Esophagus (tissue), 2 donors: Measurements from ENCODE around the gene BCL3. TPM values are rescaled to one million over a fixed set of nuclear protein-coding genes. Genes with fewer than 3 reads are reported as not detected.

Experiments used
- H3K27ac ChIP-seq, 2 donors: one replicate each; pipeline ENCODE4 v1.5.1; 2013; ENCODE audit warnings: low read depth in 2 of 2, mild to moderate bottlenecking in 2 of 2, inconsistent platforms in 1 of 2, low read length in 1 of 2, moderate library complexity in 1 of 2
- H3K27me3 ChIP-seq, 2 donors: one replicate each; pipeline ENCODE4 v1.6.1; 2013; ENCODE audit warnings: low read length in 2 of 2, control low read depth in 1 of 2, mild to moderate bottlenecking in 1 of 2; ENCODE audit not compliant: insufficient read depth in 2 of 2, control insufficient read depth in 1 of 2
- H3K36me3 ChIP-seq, 2 donors: one replicate each; pipeline ENCODE4 v1.6.1; 2013; ENCODE audit warnings: low read length in 1 of 2; ENCODE audit not compliant: control insufficient read depth in 2 of 2, insufficient read depth in 2 of 2
- H3K4me1 ChIP-seq, 2 donors: one replicate each; pipeline ENCODE4 v1.6.1; 2013; ENCODE audit warnings: low read length in 1 of 2; ENCODE audit not compliant: control insufficient read depth in 2 of 2, insufficient read depth in 2 of 2
- H3K4me3 ChIP-seq, 2 donors: one replicate each; pipeline ENCODE4 v1.5.1; 2013; ENCODE audit warnings: low read length in 2 of 2, mild to moderate bottlenecking in 2 of 2, low read depth in 1 of 2, moderate library complexity in 1 of 2
- H3K9me3 ChIP-seq, 2 donors: one replicate each; pipeline ENCODE4 v1.6.1; 2013; ENCODE audit warnings: mild to moderate bottlenecking in 2 of 2, low read depth in 1 of 2, low read length in 1 of 2, moderate library complexity in 1 of 2; ENCODE audit not compliant: control insufficient read depth in 2 of 2, insufficient read depth in 1 of 2
- WGBS, 2 donors: extraction: QIAGEN DNeasy Blood & Tissue Kit; methylation state at CpG; one replicate each; pipeline ENCODE4 v1.1.7; 2013; 5-methylcytosine and 5-hydroxymethylcytosine counted together
- polyA plus RNA-seq, 2 donors: library from polyadenylated mRNA; stranded (reverse); fragments of 200-250 nt; gene quantifications; one replicate each; pipeline ENCODE4 v1.2.3, GENCODE V29; 2013
- donor health status: healthy with polysubstance abuse.
- donor health status: Bipolar disorder and iron deficiency.

The BCL3 gene
- polyA plus RNA-seq, 2 donors = 64.5 to 107 TPM

GRCh38 chr19:44754750-44755080 lies 6.2 kb downstream of the BCL3 start:
- Histone ChIP-seq H3K9me3 (no peaks in the 10 kb centered on the region), H3K4me1 (peaks cover 4 to 31% of the 10 kb centered on the region in 2 donors), H3K27ac (peak overlapping the region; percentile 54 to 98), H3K36me3 (peaks cover 4 to 44% of the 10 kb centered on the region in 2 donors), H3K4me3 (peak overlapping the region in 1 of 2 donors; percentile 42), H3K27me3 (no peaks in the 10 kb centered on the region)
- WGBS, 2 donors = 19 to 24% methylated on average over 11 of the region's 11 CpGs

DNA sequence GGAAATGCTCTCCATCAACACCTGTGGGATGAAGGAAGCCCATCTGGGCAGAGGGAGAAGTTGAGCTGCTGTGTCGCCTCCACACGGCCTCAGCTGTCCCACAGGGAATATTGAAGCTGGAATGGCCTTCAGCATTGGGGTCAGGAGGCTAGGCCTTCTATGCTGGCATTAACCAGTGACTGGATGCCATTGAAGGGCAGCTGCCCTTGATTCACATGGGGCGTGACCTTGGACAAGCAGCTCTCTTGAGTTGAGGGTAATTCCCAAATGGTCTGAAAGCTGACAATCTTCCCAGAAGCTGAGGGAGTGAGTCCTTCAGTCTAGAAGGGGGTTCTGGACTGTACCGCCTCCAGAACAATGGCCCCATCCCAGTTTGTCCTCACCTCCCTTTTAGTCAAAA lies 6.7 kb downstream of the BCL3 start:
- Histone ChIP-seq H3K4me1 (peaks cover 4 to 31% of the 10 kb centered on the region in 2 donors), H3K9me3 (no peaks in the 10 kb centered on the region), H3K27me3 (no peaks in the 10 kb centered on the region), H3K27ac (peak overlapping the region; percentile 54 to 98), H3K36me3 (peaks cover 4 to 45% of the 10 kb centered on the region in 2 donors), H3K4me3 (peak overlapping the region in 1 of 2 donors; percentile 42)
- 73 to 74% methylated on average over 4 of the region's 4 CpGs for WGBS, 2 donors

DNA sequence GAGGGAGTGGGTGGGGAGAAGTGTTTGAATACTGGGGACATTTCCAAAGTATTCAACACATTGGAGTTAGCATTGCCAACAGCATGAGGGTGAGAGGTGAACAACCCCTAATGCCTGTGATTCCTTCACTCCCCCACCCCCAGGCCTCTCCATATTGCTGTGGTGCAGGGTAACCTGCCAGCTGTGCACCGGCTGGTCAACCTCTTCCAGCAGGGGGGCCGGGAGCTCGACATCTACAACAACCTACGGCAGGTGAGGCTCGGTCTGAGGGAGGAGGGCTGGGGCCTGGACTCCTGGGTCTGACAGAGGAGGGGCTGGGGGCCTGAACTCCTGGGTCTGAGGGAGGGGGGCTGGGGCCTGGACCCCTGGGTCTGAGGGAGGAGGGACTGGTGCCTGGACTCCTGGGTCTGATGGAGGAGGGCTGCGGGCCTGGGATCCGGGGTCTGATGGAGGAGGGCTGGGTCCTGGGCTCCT lies 7.6 kb downstream of the BCL3 start:
- H3K27ac ChIP-seq = peak overlapping the region; percentile 45 to 71
- H3K4me3 ChIP-seq = no peak overlapping the region
- H3K9me3 ChIP-seq = no peaks in the 10 kb centered on the region
- H3K4me1 ChIP-seq = peaks cover 4 to 30% of the 10 kb centered on the region in 2 donors
- H3K36me3 ChIP-seq = peaks cover 4 to 41% of the 10 kb centered on the region in 2 donors
- no peaks in the 10 kb centered on the region for H3K27me3 ChIP-seq
- 76 to 87% methylated on average over 7 of the region's 7 CpGs for WGBS, 2 donors

DNA sequence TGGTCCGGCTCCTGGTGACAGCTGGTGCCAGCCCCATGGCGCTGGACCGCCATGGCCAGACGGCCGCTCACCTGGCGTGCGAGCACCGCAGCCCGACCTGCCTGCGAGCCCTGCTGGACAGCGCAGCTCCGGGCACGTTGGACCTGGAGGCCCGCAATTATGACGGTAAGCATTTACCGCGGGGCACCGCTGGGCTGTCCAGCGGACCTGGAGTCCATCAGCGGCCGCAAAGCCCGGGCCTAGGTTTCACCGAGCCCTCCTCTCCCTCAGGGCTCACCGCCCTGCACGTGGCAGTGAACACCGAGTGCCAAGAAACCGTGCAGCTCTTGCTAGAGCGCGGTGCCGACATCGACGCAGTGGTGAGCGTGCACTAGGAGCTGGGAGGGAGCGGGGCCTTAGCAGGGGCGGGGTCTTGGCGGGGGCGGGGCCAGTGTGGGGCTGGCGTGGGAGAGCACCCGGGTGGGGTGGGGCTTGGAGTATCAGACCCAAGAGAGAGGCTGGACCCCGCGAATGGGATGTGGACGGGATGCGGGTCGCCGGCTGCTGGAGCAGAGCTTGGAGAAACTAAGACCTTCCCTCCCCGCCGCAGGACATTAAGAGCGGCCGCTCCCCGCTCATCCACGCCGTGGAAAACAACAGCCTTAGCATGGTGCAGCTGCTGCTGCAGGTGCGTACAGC lies 8.7 kb downstream of the BCL3 start:
- Histone ChIP-seq H3K27me3 (no peaks in the 10 kb centered on the region), H3K4me1 (peaks cover 4 to 25% of the 10 kb centered on the region in 2 donors), H3K9me3 (no peaks in the 10 kb centered on the region), H3K36me3 (peaks cover 4 to 39% of the 10 kb centered on the region in 2 donors), H3K27ac (peak overlapping the region; percentile 75), H3K4me3 (peak overlapping the region in 1 of 2 donors; percentile 33)
- WGBS, 2 donors = 62 to 63% methylated on average over 49 to 53 of the region's 53 CpGs

- H3K4me1 ChIP-seq = peaks cover 4 to 20% of the 10 kb centered on the region in 2 donors
- WGBS, 2 donors = 48 to 54% methylated on average over 68 of the region's 68 CpGs
- H3K9me3 ChIP-seq = no peaks in the 10 kb centered on the region
- H3K27ac ChIP-seq = peak overlapping the region; percentile 75
- no peaks in the 10 kb centered on the region for H3K27me3 ChIP-seq
- peaks cover 0 to 37% of the 10 kb centered on the region in 2 donors for H3K36me3 ChIP-seq
- H3K4me3 ChIP-seq = peak overlapping the region in 1 of 2 donors; percentile 33
These were observed 9.4 kb downstream of the BCL3 start for GRCh38 chr19:44757735-44758505.

DNA sequence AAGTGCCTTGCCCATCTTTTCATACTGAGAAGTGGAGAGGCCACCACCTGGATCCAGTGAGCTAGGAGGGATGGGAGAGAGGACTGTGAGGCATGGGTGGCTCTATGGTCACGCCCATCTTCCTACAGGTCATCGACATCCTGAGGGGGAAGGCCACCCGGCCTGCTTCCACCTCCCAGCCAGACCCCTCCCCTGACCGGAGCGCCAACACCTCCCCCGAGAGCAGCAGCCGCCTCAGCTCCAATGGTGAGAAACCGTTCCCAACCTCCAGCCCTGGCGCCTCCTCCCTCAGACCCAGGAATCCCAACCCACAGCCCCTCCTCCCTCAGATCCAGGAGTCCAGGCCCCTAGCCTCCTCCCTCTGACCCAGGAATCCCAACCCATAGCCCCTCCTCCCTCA lies 10.1 kb downstream of the BCL3 start:
- Histone ChIP-seq H3K9me3 (no peaks in the 10 kb centered on the region), H3K4me1 (peaks cover 4 to 19% of the 10 kb centered on the region in 2 donors), H3K27me3 (no peaks in the 10 kb centered on the region), H3K36me3 (peaks cover 0 to 37% of the 10 kb centered on the region in 2 donors), H3K4me3 (no peak overlapping the region), H3K27ac (peak overlapping the region; percentile 30 to 75)
- WGBS, 2 donors = 69 to 78% methylated on average over 7 to 9 of the region's 9 CpGs

GRCh38 chr19:44759083-44759804 lies 10.7 kb downstream of the BCL3 start:
- Histone ChIP-seq H3K27me3 (no peaks in the 10 kb centered on the region), H3K27ac (no peak overlapping the region), H3K36me3 (peaks cover 0 to 37% of the 10 kb centered on the region in 2 donors), H3K4me3 (no peak overlapping the region), H3K4me1 (peaks cover 4 to 19% of the 10 kb centered on the region in 2 donors), H3K9me3 (no peaks in the 10 kb centered on the region)
- WGBS, 2 donors = 77 to 86% methylated on average over 10 of the region's 10 CpGs

GRCh38 chr19:44762038-44762437 lies 13.5 kb downstream of the BCL3 start:
- 81 to 84% methylated on average over 8 of the region's 8 CpGs for WGBS, 2 donors
- H3K4me1 ChIP-seq = peaks cover 0 to 9% of the 10 kb centered on the region in 2 donors
- no peak overlapping the region for H3K4me3 ChIP-seq
- H3K27me3 ChIP-seq = no peaks in the 10 kb centered on the region
- H3K36me3 ChIP-seq = peaks cover 0 to 24% of the 10 kb centered on the region in 2 donors
- no peak overlapping the region for H3K27ac ChIP-seq
- H3K9me3 ChIP-seq = no peaks in the 10 kb centered on the region
